Hindlimb muscle (tissue), 1 donor: Measurements from ENCODE around the gene ALDH1A2. TPM values are rescaled to one million over a fixed set of nuclear protein-coding genes. Genes with fewer than 3 reads are reported as not detected.

ENCODE experiments used
- DNase-seq: peaks from one replicate; pipeline ENCODE4 v3.0.0-alpha.2; 2013
- polyA plus RNA-seq: library from polyadenylated mRNA; unstranded; fragments of 120-200 nt; gene quantifications from one replicate; pipeline ENCODE4 v1.2.1, GENCODE V29; 2013; ENCODE audit not compliant: insufficient read length

The ALDH1A2 gene
- polyA plus RNA-seq, 1 donor = 18.5 TPM

GRCh38 chr15:57994221-57995049 is 71.1 kb downstream of the ALDH1A2 start:
- no peak for DNase-seq

- DNase-seq = no peak
Measured at GRCh38 chr15:57993409-57994145, 71.9 kb downstream of the ALDH1A2 start.

GRCh38 chr15:57992761-57993355 is 72.7 kb downstream of the ALDH1A2 start:
- no peak for DNase-seq

- no peak for DNase-seq
Measured at GRCh38 chr15:57973534-57973933, 92.0 kb downstream of the ALDH1A2 start.

GRCh38 chr15:57972864-57973263 is 92.6 kb downstream of the ALDH1A2 start:
- no peak for DNase-seq

GRCh38 chr15:57969996-57970395 is 95.5 kb downstream of the ALDH1A2 start:
- no peak for DNase-seq

- no peak for DNase-seq
Measured at GRCh38 chr15:57969355-57969754, 96.2 kb downstream of the ALDH1A2 start.

GRCh38 chr15:57962887-57963286 is 102.6 kb downstream of the ALDH1A2 start:
- DNase-seq = no peak

GRCh38 chr15:57961919-57962318 is 103.6 kb downstream of the ALDH1A2 start:
- DNase-seq = no peak

GRCh38 chr15:57957113-57957512 is 108.4 kb downstream of the ALDH1A2 start:
- DNase-seq = no peak

GRCh38 chr15:57953874-57954273 is 111.6 kb downstream of the ALDH1A2 start:
- DNase-seq = no peak

- DNase-seq = no peak
Measured at GRCh38 chr15:57951328-57951932, 114.1 kb downstream of the ALDH1A2 start.

- no peak for DNase-seq
Measured at GRCh38 chr15:57950381-57950946, 115.0 kb downstream of the ALDH1A2 start.

- DNase-seq = no peak
Measured at GRCh38 chr15:57949374-57949943, 116.1 kb downstream of the ALDH1A2 start.

GRCh38 chr15:57948351-57949289 is 116.9 kb downstream of the ALDH1A2 start:
- DNase-seq = no peak

- DNase-seq = peak; percentile 85
Measured at GRCh38 chr15:57947781-57948180, 117.7 kb downstream of the ALDH1A2 start.

GRCh38 chr15:57947282-57947681 is 118.2 kb downstream of the ALDH1A2 start:
- no peak for DNase-seq

- no peak for DNase-seq
Measured at GRCh38 chr15:57946491-57947048, 118.9 kb downstream of the ALDH1A2 start.

GRCh38 chr15:57945616-57946015 is 119.9 kb downstream of the ALDH1A2 start:
- no peak for DNase-seq

- DNase-seq = no peak
Measured at GRCh38 chr15:57943754-57944420, 121.6 kb downstream of the ALDH1A2 start.
